Stimulated activated naive CD8-positive, alpha-beta T cell treated with anti-CD3 and anti-CD28 coated beads, Interleukin-15, Interleukin-2, amounts not matched to agents 100 ng/mL and 50 ng/mL, for 24 hours (primary cell): ENCODE data around the gene FRMPD4.

Experiments used
- H3K27ac Mint-ChIP-seq: one replicate; pipeline ENCODE4 v1.8.0; 2021; ENCODE audit warnings: mild to moderate bottlenecking, mixed read lengths
- H3K27me3 Mint-ChIP-seq: one replicate; pipeline ENCODE4 v1.8.0; 2021; ENCODE audit warnings: mixed read lengths
- H3K36me3 Mint-ChIP-seq: one replicate; pipeline ENCODE4 v1.8.0; 2021; ENCODE audit warnings: low read depth, mixed read lengths
- H3K4me1 Mint-ChIP-seq: one replicate; pipeline ENCODE4 v1.8.0; 2021; ENCODE audit warnings: low read depth, mixed read lengths
- H3K4me3 Mint-ChIP-seq: one replicate; pipeline ENCODE4 v1.8.0; 2021; ENCODE audit warnings: mild to moderate bottlenecking, mixed read lengths
- H3K9me3 Mint-ChIP-seq: one replicate; pipeline ENCODE4 v1.8.0; 2021; ENCODE audit warnings: mixed read lengths

FRMPD4 gene

DNA sequence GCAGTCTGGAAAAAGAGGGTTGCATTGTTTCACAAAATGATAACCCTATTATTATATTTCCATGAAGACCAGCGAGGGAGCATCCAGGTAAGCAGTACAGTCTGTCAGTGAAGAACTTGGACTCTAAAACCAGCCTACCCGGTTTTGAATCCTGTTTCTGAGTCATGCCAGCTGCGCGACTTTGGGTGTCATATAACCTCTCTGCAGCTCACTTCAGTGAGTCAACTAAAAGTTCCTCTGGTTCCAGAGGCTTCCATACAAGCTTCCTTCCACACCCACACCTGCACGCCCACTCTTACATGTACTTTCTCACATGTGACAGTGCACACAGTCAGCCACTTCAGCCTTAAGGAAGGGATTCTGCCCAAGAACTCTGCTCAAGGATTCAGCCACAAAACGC is 603.1 kb downstream of the FRMPD4 start:
- Mint-ChIP-seq H3K9me3 (no peaks in the 10 kb centered on the region), H3K27me3 (no peaks in the 10 kb centered on the region), H3K4me1 (no peaks in the 10 kb centered on the region), H3K36me3 (no peaks in the 10 kb centered on the region), H3K4me3 (no peak overlapping the region), H3K27ac (no peak overlapping the region)

DNA sequence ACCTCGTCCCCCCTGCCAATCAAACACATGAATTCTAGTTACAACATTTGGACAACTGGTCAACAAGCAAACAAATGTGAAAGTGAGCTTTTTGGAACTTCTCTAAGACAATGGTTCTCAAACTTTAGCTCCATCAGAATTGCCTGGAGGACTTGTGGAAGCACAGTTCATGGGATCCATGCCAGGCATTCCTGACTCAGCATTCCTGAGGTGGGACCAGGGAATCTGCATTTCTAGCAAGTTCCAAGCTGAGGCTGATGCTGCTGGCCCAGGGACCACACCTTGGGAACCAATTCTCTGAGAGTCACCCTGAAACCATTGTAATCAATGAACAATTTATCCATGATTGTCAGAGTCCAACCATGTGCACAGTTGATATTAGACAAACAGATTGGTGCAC is 609.2 kb downstream of the FRMPD4 start:
- Mint-ChIP-seq H3K36me3 (no peaks in the 10 kb centered on the region), H3K27ac (no peak overlapping the region), H3K9me3 (no peaks in the 10 kb centered on the region), H3K27me3 (no peaks in the 10 kb centered on the region), H3K4me1 (no peaks in the 10 kb centered on the region), H3K4me3 (no peak overlapping the region)

DNA sequence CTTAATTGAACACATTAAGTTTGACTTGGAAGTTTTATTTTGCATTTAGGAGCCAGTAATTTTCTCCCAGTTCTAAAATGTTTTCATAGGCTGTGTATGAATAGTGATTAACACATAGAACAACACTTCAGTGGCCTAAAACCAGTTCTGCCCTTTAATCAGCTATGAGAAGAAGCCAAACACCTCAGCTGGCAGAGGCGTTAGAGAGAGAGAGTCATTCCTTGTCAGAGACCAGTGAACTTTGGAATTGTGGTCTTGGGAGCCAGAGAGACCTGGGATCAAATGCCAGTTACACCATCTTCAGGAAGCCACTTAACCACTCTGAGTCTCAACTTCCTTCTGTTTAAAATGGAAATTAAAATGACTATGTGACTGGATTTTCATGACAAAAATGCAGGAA is 613.6 kb downstream of the FRMPD4 start:
- no peaks in the 10 kb centered on the region for H3K36me3 Mint-ChIP-seq
- peaks cover 5% of the 10 kb centered on the region for H3K27me3 Mint-ChIP-seq
- no peak overlapping the region for H3K4me3 Mint-ChIP-seq
- no peak overlapping the region for H3K27ac Mint-ChIP-seq
- H3K4me1 Mint-ChIP-seq = no peaks in the 10 kb centered on the region
- no peaks in the 10 kb centered on the region for H3K9me3 Mint-ChIP-seq

DNA sequence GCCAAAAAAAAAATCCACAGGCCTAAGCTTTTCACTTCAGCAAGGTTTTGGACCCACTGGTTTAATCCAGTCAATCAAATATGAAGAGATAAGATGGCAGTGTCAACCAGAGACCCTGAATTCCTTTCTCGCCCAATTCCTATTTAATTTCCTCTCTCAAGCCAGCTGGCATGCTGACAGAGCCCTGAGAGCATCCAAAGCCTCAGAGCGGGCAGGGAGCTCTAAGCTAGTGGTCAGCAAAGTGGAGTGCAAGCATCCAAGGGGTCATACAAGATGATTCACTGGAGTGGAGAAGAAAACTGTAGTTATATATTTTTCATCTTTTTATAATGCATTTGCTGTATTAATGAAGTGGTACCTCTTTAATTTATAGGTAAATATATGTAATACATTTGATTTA is 615.1 kb downstream of the FRMPD4 start:
- peaks cover 10% of the 10 kb centered on the region for H3K27me3 Mint-ChIP-seq
- H3K36me3 Mint-ChIP-seq = no peaks in the 10 kb centered on the region
- no peaks in the 10 kb centered on the region for H3K9me3 Mint-ChIP-seq
- no peaks in the 10 kb centered on the region for H3K4me1 Mint-ChIP-seq
- H3K27ac Mint-ChIP-seq = no peak overlapping the region
- no peak overlapping the region for H3K4me3 Mint-ChIP-seq

DNA sequence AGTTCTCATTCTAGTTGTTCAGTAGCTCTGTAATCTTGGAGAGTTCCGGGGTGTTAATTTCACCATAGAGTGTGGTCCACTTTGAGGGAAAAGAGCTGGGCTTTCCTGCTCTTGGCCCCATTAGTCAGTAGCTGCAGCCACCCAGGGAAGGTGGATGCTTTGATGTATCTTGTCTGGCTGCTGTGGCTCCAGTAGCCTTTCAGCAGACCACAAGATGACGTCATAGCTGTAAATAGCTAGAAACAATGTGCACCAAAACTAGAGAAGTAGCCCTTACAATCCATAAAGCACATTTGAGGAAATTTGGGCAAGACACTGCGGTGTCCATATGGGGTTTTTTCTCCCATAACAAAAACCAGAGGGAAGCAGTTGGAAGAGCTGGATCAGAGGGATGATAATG is 620.0 kb downstream of the FRMPD4 start:
- H3K9me3 Mint-ChIP-seq = no peaks in the 10 kb centered on the region
- no peak overlapping the region for H3K4me3 Mint-ChIP-seq
- H3K27me3 Mint-ChIP-seq = peaks cover 10% of the 10 kb centered on the region
- no peaks in the 10 kb centered on the region for H3K4me1 Mint-ChIP-seq
- no peak overlapping the region for H3K27ac Mint-ChIP-seq
- no peaks in the 10 kb centered on the region for H3K36me3 Mint-ChIP-seq

DNA sequence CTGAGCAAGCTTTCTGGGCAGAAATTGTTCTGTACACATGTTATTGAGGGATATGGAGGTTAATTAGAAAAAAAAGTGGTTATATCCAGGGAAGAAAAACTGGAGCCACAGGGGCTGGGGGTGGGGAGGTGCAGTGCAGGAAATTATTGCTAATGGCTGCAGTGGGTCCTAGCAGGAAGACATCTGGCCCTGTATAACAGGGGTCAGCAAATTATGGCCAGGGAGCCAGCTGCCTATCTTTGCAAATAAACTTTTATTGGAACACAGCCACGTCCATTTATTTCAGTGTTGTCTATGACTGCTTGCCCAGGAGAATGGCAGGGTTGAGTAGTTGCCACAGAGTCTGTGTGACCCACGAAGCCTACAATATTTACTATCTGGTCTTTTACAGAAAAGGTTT is 629.6 kb downstream of the FRMPD4 start:
- Mint-ChIP-seq H3K9me3 (no peaks in the 10 kb centered on the region), H3K36me3 (no peaks in the 10 kb centered on the region), H3K4me1 (peaks cover 10% of the 10 kb centered on the region), H3K27ac (no peak overlapping the region), H3K4me3 (no peak overlapping the region), H3K27me3 (peaks cover 11% of the 10 kb centered on the region)

DNA sequence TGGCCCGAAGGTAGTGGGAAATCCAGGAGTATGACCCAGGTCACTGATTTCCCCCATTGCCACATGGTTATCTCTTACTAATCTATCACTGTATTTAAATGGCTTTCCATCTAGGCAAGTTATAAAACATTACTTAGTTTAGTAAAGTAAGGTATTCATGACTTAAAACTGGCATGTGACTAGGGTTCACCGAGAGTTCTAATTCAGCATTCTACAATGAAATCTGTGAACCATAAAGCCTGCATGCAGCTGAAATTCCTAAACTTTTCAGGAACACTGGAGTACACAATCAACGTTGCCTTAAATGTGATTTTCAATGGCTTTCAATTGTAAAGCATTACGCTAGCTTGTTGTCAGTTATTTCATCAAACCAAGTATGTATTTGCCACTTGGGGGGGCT is 630.2 kb downstream of the FRMPD4 start:
- no peaks in the 10 kb centered on the region for H3K36me3 Mint-ChIP-seq
- H3K9me3 Mint-ChIP-seq = no peaks in the 10 kb centered on the region
- H3K4me1 Mint-ChIP-seq = peaks cover 10% of the 10 kb centered on the region
- H3K4me3 Mint-ChIP-seq = no peak overlapping the region
- H3K27me3 Mint-ChIP-seq = peaks cover 12% of the 10 kb centered on the region
- no peak overlapping the region for H3K27ac Mint-ChIP-seq

DNA sequence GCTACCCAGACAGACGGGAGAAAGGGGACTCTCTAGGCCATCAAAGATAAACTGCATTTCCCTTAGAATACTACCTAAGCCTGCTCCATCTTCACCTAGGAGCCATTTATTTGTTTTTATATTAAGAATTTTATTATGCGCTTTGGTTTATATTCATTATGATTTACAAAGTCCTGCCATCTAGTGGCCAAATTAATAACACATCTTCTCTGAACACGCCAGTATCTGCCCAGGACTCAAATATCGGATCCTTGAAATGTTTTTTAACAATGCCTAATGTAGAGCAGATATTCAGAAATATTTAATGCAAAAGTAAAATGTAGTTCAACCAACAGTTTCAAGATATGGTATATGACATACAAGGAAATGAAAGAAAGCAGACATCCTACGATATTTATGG is 632.2 kb downstream of the FRMPD4 start:
- H3K27ac Mint-ChIP-seq = no peak overlapping the region
- no peaks in the 10 kb centered on the region for H3K9me3 Mint-ChIP-seq
- H3K27me3 Mint-ChIP-seq = peaks cover 12% of the 10 kb centered on the region
- H3K4me3 Mint-ChIP-seq = no peak overlapping the region
- H3K4me1 Mint-ChIP-seq = peaks cover 10% of the 10 kb centered on the region
- no peaks in the 10 kb centered on the region for H3K36me3 Mint-ChIP-seq

DNA sequence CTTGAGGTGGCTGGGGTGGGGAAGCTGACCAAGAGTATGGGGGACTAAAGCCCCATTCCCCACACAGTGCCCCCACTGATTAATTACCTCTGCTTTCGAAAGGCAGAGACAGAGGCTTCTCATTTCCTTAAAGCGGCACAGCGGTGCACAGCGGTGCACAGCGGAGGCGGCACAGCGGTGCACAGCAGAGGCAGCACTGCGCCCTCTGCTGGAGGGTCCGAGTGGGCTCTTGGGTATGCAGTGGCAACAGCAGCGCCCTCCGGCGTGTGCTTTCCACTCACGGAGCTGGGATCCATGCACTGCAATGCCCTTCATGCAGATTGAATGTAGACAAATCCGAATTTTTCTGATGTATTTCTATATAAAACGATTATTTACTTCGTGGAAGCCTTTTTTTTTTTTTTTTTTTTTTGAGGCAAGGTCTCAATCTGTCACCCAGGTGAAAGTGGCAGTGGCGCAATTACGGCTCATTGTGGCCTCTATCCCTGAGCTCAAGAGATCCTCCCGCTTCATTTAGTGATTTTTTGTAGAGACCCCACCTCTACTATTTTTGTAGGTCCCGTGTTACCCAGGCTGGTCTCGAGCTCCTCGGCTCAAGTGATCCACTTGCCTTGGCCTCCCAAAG is 633.3 kb downstream of the FRMPD4 start:
- H3K4me3 Mint-ChIP-seq = no peak overlapping the region
- H3K27me3 Mint-ChIP-seq = peaks cover 15% of the 10 kb centered on the region
- H3K27ac Mint-ChIP-seq = no peak overlapping the region
- peaks cover 10% of the 10 kb centered on the region for H3K4me1 Mint-ChIP-seq
- no peaks in the 10 kb centered on the region for H3K9me3 Mint-ChIP-seq
- H3K36me3 Mint-ChIP-seq = no peaks in the 10 kb centered on the region
